ENCODE measurements around the gene TPP2.

Gene TPP2

GRCh38 chr13:102596147-102597028 is at the start of gene TPP2:
Gene TPP2 (plus strand): TSS chr13:102596986. CDS start chr13:102597039, 53 bp downstream.
- in situ Hi-C loops (cut with MboI; ENCODE audit: low sequenced_read_pairs): loop anchor here (10.0 kb wide), 1 partner anchor 248 kb away; the partner anchor contains the start of gene ERCC5

GRCh38 chr13:102548811-102549210 is 48.0 kb upstream of the TPP2 start:
- in situ Hi-C loops (cut with MboI; ENCODE audit: low sequenced_read_pairs): no loop called here

- in situ Hi-C loops (cut with MboI; ENCODE audit: low sequenced_read_pairs): no loop called here
Measured at GRCh38 chr13:102550507-102550906, 46.3 kb upstream of the TPP2 start.

GRCh38 chr13:102555914-102556553 is 40.8 kb upstream of the TPP2 start:
- in situ Hi-C loops (cut with MboI; ENCODE audit: low sequenced_read_pairs): no loop called here

- in situ Hi-C loops (cut with MboI; ENCODE audit: low sequenced_read_pairs): no loop called here
Measured at GRCh38 chr13:102556806-102557205, 40.0 kb upstream of the TPP2 start.

GRCh38 chr13:102558029-102558428 is 38.8 kb upstream of the TPP2 start:
- in situ Hi-C loops (cut with MboI; ENCODE audit: low sequenced_read_pairs): no loop called here

- in situ Hi-C loops (cut with MboI; ENCODE audit: low sequenced_read_pairs): no loop called here
Measured at GRCh38 chr13:102561933-102562332, 34.9 kb upstream of the TPP2 start.

GRCh38 chr13:102563267-102563666 is 33.5 kb upstream of the TPP2 start:
- in situ Hi-C loops (cut with MboI; ENCODE audit: low sequenced_read_pairs): no loop called here

- in situ Hi-C loops (cut with MboI; ENCODE audit: low sequenced_read_pairs): no loop called here
Measured at GRCh38 chr13:102564564-102564963, 32.2 kb upstream of the TPP2 start.

- in situ Hi-C loops (cut with MboI; ENCODE audit: low sequenced_read_pairs): no loop called here
Measured at GRCh38 chr13:102566513-102566912, 30.3 kb upstream of the TPP2 start.

GRCh38 chr13:102567857-102568256 is 28.9 kb upstream of the TPP2 start:
- in situ Hi-C loops (cut with MboI; ENCODE audit: low sequenced_read_pairs): no loop called here

GRCh38 chr13:102569488-102569887 is 27.3 kb upstream of the TPP2 start:
- in situ Hi-C loops (cut with MboI; ENCODE audit: low sequenced_read_pairs): no loop called here

GRCh38 chr13:102571075-102571474 is 25.7 kb upstream of the TPP2 start:
- in situ Hi-C loops (cut with MboI; ENCODE audit: low sequenced_read_pairs): no loop called here

GRCh38 chr13:102572323-102572722 is 24.5 kb upstream of the TPP2 start:
- in situ Hi-C loops (cut with MboI; ENCODE audit: low sequenced_read_pairs): no loop called here

GRCh38 chr13:102580552-102581169 is 16.1 kb upstream of the TPP2 start:
- in situ Hi-C loops (cut with MboI; ENCODE audit: low sequenced_read_pairs): no loop called here

- in situ Hi-C loops (cut with MboI; ENCODE audit: low sequenced_read_pairs): no loop called here
Measured at GRCh38 chr13:102582256-102582655, 14.5 kb upstream of the TPP2 start.

GRCh38 chr13:102584434-102584833 is 12.4 kb upstream of the TPP2 start:
- in situ Hi-C loops (cut with MboI; ENCODE audit: low sequenced_read_pairs): no loop called here

- in situ Hi-C loops (cut with MboI; ENCODE audit: low sequenced_read_pairs): no loop called here
Measured at GRCh38 chr13:102586615-102587014, 10.2 kb upstream of the TPP2 start.

GRCh38 chr13:102587916-102588315 is 8.9 kb upstream of the TPP2 start:
- in situ Hi-C loops (cut with MboI; ENCODE audit: low sequenced_read_pairs): no loop called here

GRCh38 chr13:102589301-102589822 is 7.4 kb upstream of the TPP2 start:
- in situ Hi-C loops (cut with MboI; ENCODE audit: low sequenced_read_pairs): no loop called here

Measured in HL-60/S4 (cell line).